ENCODE results near the gene RAB40B. TPM values are rescaled to one million over a fixed set of nuclear protein-coding genes. Genes with fewer than 3 reads are reported as not detected.

RAB40B gene
- total RNA-seq, 2 donors from 2014 or later, result 12.8 to 16.7 TPM

DNA sequence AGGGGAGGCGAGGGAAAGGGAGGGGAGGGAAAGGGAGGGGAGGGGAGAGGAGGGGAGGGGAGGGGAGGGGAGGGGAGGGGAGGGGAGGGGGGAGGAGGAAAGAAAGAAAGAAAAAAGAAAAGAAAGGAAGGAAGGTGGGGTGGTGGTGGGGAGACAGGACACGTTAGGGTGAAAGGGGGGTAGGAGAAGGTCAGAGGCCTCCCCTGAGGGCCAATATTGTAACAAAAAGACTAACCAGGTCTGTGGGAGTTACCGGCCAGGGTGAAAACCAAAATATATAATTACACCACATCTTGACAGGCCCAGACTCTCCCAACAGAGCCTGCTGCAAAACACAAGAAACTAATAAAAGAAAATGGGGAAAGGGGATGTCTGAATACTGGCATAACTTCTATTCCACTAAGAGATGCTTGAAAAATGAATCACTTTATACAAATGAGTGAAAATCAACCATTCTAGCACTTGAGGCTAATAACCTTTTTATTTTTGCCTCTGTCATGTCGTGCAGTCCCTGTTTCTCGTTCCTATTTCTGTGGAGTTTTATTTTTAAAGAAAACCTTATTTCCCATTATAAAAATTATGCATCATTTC lies 60.2 kb downstream of the RAB40B start:
- intact Hi-C loops (cut with DNase I), result no loop called here
- DNase-seq (no peak), ATAC-seq (no peak)

DNA sequence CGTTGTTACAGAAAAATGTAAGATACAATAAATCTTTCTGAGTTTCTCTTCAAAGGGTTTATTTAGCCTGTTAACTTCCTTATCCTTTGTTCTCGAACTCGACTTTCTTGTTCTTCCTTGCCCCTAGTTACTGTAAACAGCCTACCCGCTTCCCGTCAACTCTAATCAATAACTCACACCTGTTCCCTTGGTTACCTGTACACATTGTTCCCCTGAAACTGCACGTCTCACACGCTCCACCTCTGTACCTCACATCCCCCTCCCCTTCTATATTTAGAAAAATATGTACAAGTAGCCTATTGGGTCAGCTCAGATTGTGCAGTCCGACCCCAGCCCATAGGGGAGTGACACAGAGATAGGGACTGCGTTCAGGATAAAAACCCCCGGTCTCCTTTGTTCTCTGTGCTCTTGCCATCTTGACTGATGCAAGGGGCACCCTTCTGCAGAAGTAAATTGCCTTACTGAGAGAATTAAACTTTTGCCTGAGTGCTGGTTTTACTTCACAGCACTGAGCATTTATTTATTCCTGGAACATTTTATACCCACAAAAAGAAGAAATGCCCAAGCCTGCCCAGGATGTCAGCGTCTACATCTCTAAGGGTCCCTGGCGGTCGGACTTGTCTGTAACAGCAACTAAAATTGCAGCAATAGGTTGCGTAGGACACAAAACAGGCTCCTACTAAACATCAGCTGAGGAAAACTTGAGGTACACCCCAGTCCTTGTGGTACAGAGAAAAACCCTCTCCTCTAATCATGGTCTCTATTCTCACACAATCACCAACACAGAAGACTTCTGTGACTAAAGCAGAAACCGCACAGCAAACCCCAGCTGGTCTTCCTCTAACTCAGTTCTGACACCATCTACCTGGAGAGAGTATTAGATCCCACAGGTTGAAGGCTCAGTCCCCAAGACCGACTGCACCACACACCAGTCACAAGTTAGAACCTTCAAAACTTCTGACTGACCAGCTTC lies 61.6 kb downstream of the RAB40B start:
- intact Hi-C loops (cut with DNase I), result no loop called here
- no peak for DNase-seq
- no peak for ATAC-seq

DNA sequence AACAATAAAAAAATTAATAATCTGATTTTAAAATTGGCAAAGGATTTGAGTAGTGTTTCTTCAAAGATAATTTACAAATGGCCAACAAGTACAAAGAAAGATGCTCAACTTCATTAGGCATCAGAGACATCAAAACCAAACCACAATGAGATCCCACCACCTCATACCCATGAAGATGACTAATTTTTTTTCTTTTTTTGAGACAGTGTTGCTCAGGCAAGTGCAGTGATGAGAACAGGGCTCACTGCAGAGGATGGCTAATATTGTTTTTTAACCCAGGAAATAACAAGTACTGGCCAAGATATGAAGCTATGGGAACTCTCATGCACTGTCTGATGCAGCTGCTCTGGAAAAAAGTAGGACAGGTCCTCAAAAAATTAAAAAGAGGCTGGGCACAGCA lies 65.2 kb downstream of the RAB40B start:
- intact Hi-C loops (cut with DNase I), result no loop called here
- ATAC-seq (no peak), DNase-seq (no peak)

DNA sequence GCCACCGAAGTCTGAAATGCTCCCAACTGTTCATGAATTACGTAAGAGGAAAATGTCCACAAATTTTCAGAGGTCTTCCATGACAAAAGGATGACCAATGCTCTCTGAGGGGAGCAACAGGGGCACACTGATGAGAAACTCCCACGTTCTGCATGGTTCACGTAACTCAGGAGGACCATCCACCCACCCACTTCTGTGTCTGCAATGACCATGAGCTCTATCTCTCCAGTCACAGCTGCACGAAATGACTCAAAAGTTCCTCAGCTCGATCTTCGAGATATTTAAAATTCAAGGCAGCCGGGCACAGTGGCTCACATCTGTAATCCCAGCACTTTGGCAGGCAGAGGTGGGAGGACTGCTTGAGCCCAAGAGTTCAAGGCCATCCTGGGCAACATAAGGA lies 66.0 kb downstream of the RAB40B start:
- no peak for ATAC-seq
- no peak for DNase-seq
- intact Hi-C loops (cut with DNase I), result no loop called here

DNA sequence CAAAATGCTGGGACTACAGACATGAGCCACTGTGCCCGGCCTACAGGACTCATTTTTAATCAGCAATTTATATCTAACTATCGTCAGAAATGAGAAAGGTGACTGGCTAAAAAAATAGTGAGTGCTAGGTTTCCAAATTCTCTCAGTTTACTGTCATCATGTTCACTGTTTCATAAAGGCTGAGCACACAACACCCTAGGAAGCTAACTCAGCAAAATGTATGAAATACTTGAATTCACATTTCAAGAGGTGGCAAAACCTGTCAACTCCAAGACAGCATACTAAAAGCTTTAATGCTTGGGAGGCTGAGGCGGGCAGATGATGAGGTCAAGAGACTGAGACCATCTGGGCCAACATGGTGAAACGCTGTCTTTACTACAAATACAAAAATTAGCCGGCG lies 67.0 kb downstream of the RAB40B start:
- intact Hi-C loops (cut with DNase I), result no loop called here
- no peak for DNase-seq
- no peak for ATAC-seq

DNA sequence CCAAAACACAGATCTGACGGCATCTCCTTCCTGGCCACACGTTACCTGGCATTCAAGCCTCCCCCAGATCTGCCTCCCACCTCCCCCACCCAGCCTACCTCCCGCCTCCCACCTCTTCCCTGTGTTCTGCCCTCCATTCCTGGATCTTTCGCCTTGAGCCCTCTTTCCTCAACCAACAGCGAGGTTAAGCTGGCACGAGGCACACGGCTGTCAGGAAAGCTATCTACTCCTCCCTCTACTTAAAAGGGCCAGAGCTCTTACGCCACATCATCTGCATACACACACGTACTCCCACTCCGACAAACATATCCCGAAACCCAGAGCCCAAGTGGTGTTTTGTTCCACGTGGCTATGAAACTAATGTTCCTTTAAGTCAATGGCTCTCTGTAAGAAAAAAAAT lies 68.3 kb downstream of the RAB40B start:
- intact Hi-C loops (cut with DNase I), result no loop called here
- ATAC-seq (no peak), DNase-seq (no peak)

DNA sequence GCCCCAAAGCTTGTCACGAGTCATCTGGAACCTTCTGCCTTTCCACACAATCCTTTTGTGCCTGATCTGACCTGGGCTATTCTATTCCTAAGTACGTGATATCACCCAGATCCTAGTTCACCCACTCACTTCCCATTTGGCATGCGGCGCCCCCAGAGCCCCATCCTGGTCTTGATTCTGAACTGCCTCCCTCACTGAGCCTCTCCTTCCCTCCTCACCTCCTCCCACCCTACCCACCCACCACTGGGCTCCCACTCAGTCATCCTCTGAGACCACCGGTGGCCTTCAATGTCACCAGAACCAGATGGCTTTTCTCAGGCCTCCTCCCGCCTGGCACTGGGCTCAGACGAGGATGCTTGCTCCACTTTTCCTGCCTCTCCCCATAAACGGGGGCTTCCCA lies 68.8 kb downstream of the RAB40B start:
- intact Hi-C loops (cut with DNase I), result no loop called here
- ATAC-seq (no peak), DNase-seq (no peak)

DNA sequence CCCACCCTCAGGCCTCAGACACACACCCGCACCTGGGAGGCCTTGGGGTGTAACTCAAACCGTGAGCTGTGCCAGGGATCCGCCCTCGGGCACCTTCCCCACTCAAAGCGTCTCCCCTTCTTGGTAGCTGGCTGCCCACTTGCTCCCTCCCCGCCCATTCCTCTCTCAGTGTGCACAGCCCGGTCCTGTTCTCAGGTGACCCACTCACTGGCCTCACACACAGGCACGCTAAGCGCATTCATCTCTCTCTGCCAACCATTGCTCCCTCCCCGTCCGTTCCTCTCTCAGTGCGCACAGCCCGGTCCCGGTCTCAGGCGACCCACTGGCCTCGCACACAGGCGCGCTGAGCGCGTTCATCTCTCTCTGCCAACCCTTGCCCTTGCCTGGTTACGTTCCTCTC lies 71.1 kb downstream of the RAB40B start:
- ATAC-seq (peak; percentile 12 to 17), DNase-seq (no peak)
- intact Hi-C loops (cut with DNase I), result no loop called here

DNA sequence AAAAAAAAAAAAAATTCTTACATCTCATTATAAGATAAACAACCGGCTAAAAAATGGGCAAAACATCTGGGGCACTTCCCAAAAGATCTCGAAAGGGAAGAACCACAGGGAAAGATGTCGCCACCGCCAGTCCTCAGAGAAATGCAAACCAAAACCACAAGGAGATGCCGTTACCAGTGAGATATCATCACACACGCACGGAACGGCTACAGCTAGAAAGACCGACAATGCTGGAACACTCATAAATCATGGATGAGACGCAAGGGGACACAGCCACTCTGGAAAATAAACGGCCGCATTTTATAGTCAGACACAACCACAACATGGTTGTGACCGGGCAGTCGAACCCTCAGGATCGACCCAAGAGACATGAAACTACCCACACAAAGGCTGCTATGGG lies 74.8 kb downstream of the RAB40B start:
- ATAC-seq, result no peak
- intact Hi-C loops (cut with DNase I), result no loop called here

DNA sequence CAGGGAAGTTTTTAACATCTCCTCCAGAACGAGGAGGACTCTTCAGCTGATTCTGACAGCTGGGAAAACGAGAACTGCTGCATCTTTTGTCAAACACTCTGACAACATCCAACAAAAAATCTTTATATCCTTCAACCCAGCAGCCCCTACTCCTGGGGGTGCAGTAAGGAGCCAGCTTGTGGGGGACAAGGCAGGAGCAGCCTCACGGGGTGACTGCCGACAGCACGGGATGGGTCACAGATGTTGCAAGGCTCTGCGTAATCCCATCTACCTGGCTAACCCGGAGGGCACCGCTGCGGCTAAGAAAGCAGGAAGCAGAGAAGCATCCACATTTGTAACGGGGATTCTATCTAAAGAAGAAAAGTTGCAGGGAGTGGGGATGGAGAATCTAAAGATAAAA lies 78.9 kb downstream of the RAB40B start:
- intact Hi-C loops (cut with DNase I), result no loop called here
- no peak for DNase-seq
- no peak for ATAC-seq

More for the DNA sequence above, 74.8 kb downstream of the RAB40B start:
- DNase-seq, result no peak

DNA sequence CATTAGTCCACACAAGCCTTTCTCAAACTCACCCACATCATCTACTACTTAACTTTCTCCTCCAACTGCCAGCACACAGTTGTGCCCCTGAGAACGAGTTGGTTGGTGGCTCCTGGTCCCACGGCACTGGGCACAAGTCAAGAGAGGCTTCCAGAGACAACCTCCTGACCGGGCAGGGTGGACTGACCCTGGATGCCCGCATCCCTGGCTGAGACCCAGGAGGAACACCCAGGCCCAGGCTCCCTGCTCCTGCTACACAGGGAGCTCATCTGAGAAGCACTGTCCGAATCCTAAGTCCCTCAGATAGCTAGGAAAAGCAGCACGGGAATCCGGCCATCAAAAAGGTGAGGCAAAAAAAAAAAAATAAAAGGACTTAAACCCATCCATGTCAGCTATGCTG lies 79.3 kb downstream of the RAB40B start:
- DNase-seq (no peak), ATAC-seq (no peak)
- intact Hi-C loops (cut with DNase I), result no loop called here

DNA sequence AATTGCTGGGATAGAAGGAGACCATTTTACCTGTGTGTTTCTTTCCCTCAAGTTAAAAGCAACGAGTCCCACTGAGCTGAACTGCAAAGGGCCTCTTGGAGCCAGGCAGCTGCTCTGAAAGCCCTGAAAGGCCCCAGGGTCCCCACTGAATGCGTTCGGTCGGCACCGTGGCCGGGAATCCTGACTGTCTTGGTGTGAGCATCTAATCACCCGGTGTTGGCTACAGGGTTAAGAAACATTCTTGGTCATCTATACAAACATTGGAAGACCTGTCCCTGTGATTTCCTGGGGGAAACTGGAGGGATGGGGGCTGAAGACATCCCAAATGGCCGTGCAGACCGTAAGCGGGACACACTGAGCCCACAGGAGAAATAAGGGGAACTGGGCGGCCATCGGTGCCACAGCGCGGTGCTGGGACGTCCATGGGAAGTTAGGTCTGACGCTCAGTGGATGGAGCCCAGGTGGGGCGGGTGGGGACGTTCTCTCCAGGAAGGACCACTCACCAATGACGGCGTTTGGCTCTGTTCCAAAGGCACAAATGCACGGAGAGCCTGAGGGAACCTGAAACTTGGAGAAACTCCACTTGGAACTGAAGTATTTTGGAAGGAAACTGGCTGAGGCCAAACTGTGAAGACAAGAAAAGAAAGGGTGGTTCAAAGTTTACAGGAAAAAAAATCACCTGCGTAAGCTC lies 82.3 kb downstream of the RAB40B start:
- ATAC-seq (no peak), DNase-seq (no peak)
- intact Hi-C loops (cut with DNase I), result no loop called here

DNA sequence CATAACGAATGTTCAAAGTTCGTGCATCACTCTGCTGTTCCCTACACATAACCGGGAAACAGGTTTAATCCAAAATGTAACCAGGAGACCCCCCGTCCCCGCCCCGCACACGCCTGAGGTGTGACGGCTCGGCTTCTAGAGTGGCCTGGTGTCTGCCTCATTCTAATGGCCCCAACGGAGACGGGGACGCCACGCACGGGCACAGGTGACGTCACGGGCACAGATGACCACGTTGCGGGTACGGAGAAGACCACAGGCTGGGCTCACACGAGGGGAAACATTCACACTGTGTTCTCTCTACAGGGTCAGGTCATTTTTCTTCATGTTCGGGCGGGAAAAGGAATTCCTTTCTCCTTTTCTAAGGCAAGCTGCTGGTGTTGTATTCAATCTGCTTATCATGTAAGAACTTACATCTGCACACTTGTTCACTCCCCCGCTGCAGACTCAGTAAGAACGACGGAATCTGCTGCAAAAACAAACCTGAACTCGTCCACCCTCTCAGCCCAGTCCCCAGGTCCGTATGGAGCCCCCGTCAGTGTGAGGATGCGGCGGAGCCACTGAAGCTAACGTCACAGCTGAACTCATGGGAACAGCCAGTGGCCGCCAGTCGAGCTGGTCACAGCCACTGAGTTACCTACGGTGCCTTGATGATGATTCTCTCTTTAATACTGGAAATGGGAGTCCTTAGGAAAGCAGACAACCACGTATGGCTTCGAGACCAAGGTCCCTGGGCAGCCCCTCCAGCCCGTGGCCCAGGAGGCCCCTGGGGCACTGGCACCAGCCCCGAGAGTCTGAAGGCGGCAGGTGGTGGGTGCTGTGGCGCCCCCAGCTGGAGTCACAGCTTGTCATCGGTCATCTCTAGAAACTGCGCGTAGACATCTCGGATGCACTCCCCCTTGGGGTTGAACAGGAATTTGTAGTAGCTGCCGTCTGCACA lies 83.1 kb downstream of the RAB40B start:
- no peak for ATAC-seq
- no peak for DNase-seq
- intact Hi-C loops (cut with DNase I), result no loop called here

DNA sequence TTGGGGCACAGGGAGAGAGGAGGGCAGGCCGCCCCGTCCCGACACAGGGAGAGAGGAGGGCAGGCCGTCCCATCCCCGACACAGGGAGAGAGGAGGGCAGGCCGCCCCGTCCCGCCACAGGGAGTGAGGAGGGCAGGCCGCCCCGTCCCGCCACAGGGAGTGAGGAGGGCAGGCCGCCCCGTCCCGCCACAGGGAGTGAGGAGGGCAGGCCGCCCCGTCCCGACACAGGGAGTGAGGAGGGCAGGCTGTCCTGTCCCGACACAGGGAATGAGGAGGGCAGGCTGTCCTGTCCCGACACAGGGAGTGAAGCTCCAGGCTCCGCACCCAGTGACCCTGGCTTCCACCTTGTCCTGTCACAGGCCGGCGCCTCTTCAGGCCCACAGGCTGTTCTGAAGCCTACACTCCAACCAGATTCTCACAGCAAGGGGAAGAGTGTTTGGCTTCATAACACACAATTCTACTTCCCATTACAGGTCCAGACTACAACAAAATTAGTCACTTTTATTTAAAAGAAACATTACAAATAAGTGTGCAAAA lies 84.3 kb downstream of the RAB40B start:
- ATAC-seq, result no peak
- intact Hi-C loops (cut with DNase I), result no loop called here

DNA sequence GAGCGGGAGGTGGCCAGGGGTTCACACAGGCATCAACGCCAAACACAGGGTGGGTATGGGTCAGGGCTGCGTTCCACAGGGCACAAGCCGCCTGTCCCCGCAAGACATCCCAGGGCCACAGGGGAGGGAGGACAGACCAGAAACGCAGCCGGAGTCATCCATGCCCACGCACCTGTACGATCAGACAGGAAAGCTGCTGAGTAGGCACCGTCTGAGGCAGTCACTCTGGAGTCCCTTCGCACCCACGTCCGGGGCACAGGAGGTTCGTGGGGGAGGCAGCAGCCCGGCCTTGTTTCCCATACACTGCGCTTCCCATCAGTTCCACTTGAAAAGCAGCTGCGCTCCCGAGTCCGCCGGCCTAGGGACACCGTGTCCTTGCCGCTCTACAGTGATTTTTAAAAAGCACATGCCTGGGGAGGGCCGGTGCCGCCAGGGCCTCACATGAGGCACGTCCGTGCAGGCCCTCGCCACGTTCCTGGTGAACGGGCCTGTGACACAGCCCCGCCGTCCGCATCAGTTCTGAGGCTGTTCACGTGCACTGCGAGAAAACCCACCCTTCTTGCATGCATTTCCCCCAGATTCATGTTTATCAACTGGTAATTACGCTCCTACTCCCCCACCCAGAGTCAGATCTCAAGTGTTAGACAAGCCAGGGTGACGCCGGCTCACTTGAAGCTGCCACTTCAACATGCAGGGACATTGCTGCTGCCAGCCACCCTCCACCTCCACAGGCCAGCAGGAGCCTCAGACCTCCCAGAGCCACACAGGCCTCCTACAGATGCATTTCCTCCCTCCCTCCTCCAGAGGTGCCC lies 85.0 kb downstream of the RAB40B start:
- ATAC-seq, result peak; percentile 68 to 70
- no peak for DNase-seq

More for the DNA sequence above, 84.3 kb downstream of the RAB40B start:
- DNase-seq, result no peak

DNA sequence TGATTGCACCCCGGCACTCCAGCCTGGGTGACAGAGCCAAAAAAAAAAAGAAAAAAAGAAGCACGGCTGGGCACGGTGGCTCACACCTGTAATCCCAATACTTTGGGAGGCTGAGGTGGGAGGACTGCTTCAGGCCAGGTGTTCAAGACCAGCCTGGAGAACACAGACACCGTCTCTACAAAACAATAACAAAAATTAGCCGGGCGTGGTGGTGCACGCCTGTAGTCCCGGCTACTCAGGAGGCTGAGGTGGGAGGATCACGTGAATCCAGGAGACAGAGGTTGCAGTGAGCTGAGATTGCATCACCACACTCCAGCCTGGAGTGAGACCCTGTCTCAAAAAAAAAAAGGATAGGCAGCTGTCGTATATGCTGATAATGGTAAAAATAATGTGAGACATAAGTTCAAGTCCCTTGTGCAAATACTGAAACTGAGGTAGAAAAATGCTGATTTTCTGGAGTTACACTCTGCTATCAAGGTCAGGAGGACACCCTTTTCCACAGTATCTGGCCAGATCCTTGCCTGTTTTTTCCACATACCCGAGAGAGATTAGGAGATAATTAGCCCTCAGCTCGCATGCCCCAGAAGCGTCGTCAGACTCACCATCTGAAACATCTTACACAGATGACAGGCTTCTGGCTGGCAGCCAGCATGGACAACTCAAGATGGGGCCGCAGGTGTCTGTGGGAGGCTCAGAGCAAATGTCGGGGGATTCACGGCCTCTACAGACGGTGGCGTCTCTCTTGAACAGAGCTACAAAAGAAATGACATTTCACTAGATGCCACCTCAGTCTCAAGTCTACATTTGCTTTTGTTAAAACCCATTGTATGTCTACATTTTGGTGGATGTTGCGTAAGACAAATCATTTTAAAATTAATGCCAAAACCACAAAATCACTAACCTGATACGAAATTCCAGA lies 87.1 kb downstream of the RAB40B start:
- DNase-seq (no peak), ATAC-seq (peak; percentile 35 to 61)
- intact Hi-C loops (cut with DNase I), result no loop called here

More for the DNA sequence above, 85.0 kb downstream of the RAB40B start:
- intact Hi-C loops (cut with DNase I), result no loop called here

DNA sequence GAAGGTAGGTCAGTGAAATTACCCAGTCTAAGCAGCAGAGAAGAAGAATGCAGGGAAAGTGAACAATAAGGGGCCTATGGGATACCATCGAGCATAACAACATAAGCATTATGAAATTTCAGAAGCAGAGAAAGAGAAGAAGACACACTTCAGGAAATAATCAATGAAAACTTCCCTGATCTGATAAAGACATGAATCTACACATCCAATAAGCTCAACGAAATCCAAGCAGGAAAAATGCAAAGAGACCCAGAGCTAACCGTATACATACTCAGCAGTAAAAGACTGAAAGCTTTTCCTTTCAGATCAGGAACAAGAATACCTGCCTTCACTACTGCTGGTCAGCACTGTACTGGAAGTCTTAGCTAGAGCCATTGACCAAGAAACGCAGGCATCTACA lies 88.8 kb downstream of the RAB40B start:
- intact Hi-C loops (cut with DNase I), result no loop called here
- DNase-seq (no peak), ATAC-seq (no peak)

Data from left cardiac atrium (tissue), 4 donors.